GM21526 (cell line): ENCODE results near the gene UGT2B11.
A peak's percentile ranks its signal among the peaks of the same experiment; 100 is the strongest.
"Not testable (repeated sequence)": the region's sequence is repeated elsewhere in the genome, so short reads cannot be mapped to it uniquely, and the experiment has no call there.

Experiments used
- ATAC-seq: cut with Tn5 transposase; IDR thresholded peaks from one replicate; pipeline ENCODE4 v1.9.1; 2021; ENCODE audit warnings: moderate library complexity; ENCODE audit not compliant: unreplicated experiment, low FRiP score

UGT2B11 gene

GRCh38 chr4:69170233-69171134, 44.1 kb downstream of the UGT2B11 start:
- peak; percentile 93 for ATAC-seq

GRCh38 chr4:69169171-69169570, 45.4 kb downstream of the UGT2B11 start:
- not testable (repeated sequence) for ATAC-seq

- ATAC-seq, result no peak
These were observed 47.2 kb downstream of the UGT2B11 start for GRCh38 chr4:69167300-69167699.

GRCh38 chr4:69166376-69166775, 48.2 kb downstream of the UGT2B11 start:
- not testable (repeated sequence) for ATAC-seq

GRCh38 chr4:69165707-69166106, 48.8 kb downstream of the UGT2B11 start:
- ATAC-seq, result not testable (repeated sequence)

GRCh38 chr4:69156913-69157312, 57.6 kb downstream of the UGT2B11 start:
- no peak for ATAC-seq

- no peak for ATAC-seq
These were observed 60.5 kb downstream of the UGT2B11 start for GRCh38 chr4:69154021-69154420.
